Stimulated activated CD8-positive, alpha-beta memory T cell treated with anti-CD3 and anti-CD28 coated beads, Interleukin-2, amount 100 ng/mL, for 48 hours (primary cell): Measurements from ENCODE around the gene PHACTR2.

ENCODE experiments used
- DNase-seq, 2 donors: peaks; one replicate each; pipeline ENCODE4 v3.0.0-alpha.2; 2020; ENCODE audit warnings: low read depth in 2 of 2

PHACTR2 gene

GRCh38 chr6:143742070-143742954 lies 64.5 kb downstream of the PHACTR2 start:
- DNase-seq = no peak

GRCh38 chr6:143742955-143743255 lies 65.1 kb downstream of the PHACTR2 start:
- DNase-seq = no peak

- DNase-seq = no peak
Measured at GRCh38 chr6:143743301-143744166, 65.8 kb downstream of the PHACTR2 start.

GRCh38 chr6:143744551-143745165 lies 66.9 kb downstream of the PHACTR2 start:
- DNase-seq = no peak

GRCh38 chr6:143745166-143746133 lies 67.7 kb downstream of the PHACTR2 start:
- DNase-seq = no peak

GRCh38 chr6:143746202-143747119 lies 68.7 kb downstream of the PHACTR2 start:
- no peak for DNase-seq

- no peak for DNase-seq
Measured at GRCh38 chr6:143747347-143747842, 69.6 kb downstream of the PHACTR2 start.

- DNase-seq = no peak
Measured at GRCh38 chr6:143749891-143750290, 72.1 kb downstream of the PHACTR2 start.

GRCh38 chr6:143750877-143751276 lies 73.1 kb downstream of the PHACTR2 start:
- no peak for DNase-seq

- no peak for DNase-seq
Measured at GRCh38 chr6:143752459-143752858, 74.7 kb downstream of the PHACTR2 start.

- no peak for DNase-seq
Measured at GRCh38 chr6:143753678-143754077, 75.9 kb downstream of the PHACTR2 start.

GRCh38 chr6:143754204-143754603 lies 76.4 kb downstream of the PHACTR2 start:
- no peak for DNase-seq

- no peak for DNase-seq
Measured at GRCh38 chr6:143755301-143755744, 77.6 kb downstream of the PHACTR2 start.

- DNase-seq = no peak
Measured at GRCh38 chr6:143757346-143757832, 79.6 kb downstream of the PHACTR2 start.

- no peak for DNase-seq
Measured at GRCh38 chr6:143758551-143758950, 80.8 kb downstream of the PHACTR2 start.

- no peak for DNase-seq
Measured at GRCh38 chr6:143759666-143760065, 81.9 kb downstream of the PHACTR2 start.

- DNase-seq = no peak
Measured at GRCh38 chr6:143761074-143761473, 83.3 kb downstream of the PHACTR2 start.

GRCh38 chr6:143762126-143762525 lies 84.4 kb downstream of the PHACTR2 start:
- DNase-seq = no peak

- no peak for DNase-seq
Measured at GRCh38 chr6:143765422-143766184, 87.8 kb downstream of the PHACTR2 start.
